Activated CD4-positive, alpha-beta memory T cell treated with anti-CD3 and anti-CD28 coated beads for 36 hours (primary cell): Measurements from ENCODE around the gene MYH14. TPM values are rescaled to one million over a fixed set of nuclear protein-coding genes. Genes with fewer than 3 reads are reported as not detected.
A peak's percentile ranks its signal among the peaks of the same experiment; 100 is the strongest.

ENCODE experiments used
- CTCF ChIA-PET: fragments of 350-600 bp; sonication (Branson Sonifier 250); formaldehyde crosslinking; loops from one replicate; lab custom pipeline; 2021; ENCODE audit warnings: antibody characterized with exemption, inconsistent platforms; lab: Charles Lee
- POLR2A ChIA-PET: fragments of 350-600 bp; sonication (Branson Sonifier 250); formaldehyde crosslinking; loops from one replicate; lab custom pipeline; 2021; ENCODE audit warnings: antibody characterized with exemption; lab: Charles Lee
- DNase-seq: peaks from one replicate; pipeline ENCODE4 v3.0.0-alpha.2; 2020
- H3K27ac Mint-ChIP-seq: one replicate; pipeline ENCODE4 v1.8.0; 2021; ENCODE audit warnings: mixed read lengths
- H3K27me3 Mint-ChIP-seq: one replicate; pipeline ENCODE4 v1.8.0; 2021; ENCODE audit warnings: mixed read lengths
- H3K36me3 Mint-ChIP-seq: one replicate; pipeline ENCODE4 v1.8.0; 2021; ENCODE audit warnings: mixed read lengths
- H3K4me1 Mint-ChIP-seq: one replicate; pipeline ENCODE4 v1.8.0; 2021; ENCODE audit warnings: low read depth, mixed read lengths
- H3K4me3 Mint-ChIP-seq: one replicate; pipeline ENCODE4 v1.8.0; 2021; ENCODE audit warnings: mild to moderate bottlenecking, mixed read lengths
- H3K9me3 Mint-ChIP-seq: one replicate; pipeline ENCODE4 v1.8.0; 2021; ENCODE audit warnings: mixed read lengths
- intact Hi-C: fragments of 100-400 bp; cut with micrococcal nuclease; formaldehyde crosslinking; loops from one replicate; pipeline ENCODE4 v1.15.1; 2023
- total RNA-seq, 2 experiments: library from RNA; stranded (reverse); gene quantifications; one replicate each; pipeline ENCODE4 v1.2.3, GENCODE V29; 2021

MYH14 gene
- total RNA-seq, 2 experiments from 2014 or later: not detected

DNA sequence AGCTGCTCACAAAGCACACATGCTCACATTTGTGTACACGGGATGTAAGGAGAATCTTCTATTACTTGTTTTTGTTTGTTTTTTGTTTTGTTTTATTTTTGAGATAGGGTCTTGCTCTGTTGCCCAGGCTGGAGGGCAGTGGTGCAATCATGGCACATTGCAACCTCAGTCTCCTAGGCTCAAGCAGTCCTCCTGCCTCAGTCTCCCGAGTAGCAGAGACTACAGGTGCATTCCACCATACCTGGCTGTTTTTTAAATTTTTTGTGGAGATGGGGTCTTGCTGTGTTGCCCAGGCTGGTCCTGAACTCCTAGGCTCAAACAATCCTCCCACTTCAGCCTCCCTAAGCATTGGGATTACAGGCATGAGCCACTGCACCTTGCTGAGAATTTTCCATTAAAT, 83.9 kb downstream of the MYH14 start:
- peaks cover 8% of the 10 kb centered on the region for H3K36me3 Mint-ChIP-seq
- H3K9me3 Mint-ChIP-seq: peaks cover 30% of the 10 kb centered on the region
- CTCF ChIA-PET: no interaction called here
- intact Hi-C loops: no loop called here
- no peak overlapping the region for H3K4me3 Mint-ChIP-seq
- peaks cover 35% of the 10 kb centered on the region for H3K27me3 Mint-ChIP-seq
- no peak for DNase-seq
- no peak overlapping the region for H3K27ac Mint-ChIP-seq
- POLR2A ChIA-PET: no interaction called here
- no peaks in the 10 kb centered on the region for H3K4me1 Mint-ChIP-seq

DNA sequence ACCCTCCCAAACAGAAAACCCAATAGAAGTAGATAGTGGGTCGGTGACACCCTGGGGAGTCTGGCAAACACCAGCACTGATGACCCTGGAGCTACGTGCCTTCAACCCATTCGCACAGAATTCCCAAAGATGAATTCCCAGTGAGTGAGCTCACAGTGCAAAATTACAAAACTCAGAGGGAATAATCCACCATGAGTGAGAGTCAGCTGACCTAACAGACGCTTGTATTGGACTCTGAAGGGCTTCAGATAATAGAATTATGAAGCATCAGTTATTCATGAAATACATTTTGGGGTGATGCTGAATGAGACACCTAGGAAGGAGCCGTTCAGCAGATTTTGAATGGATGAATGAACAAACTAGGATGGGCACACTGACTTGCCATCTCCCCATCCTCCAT, 85.5 kb downstream of the MYH14 start:
- intact Hi-C loops: no loop called here

GRCh38 chr19:50290011-50290410, 86.6 kb downstream of the MYH14 start:
- DNase-seq: no peak
- Mint-ChIP-seq H3K9me3 (peaks cover 30% of the 10 kb centered on the region), H3K36me3 (peaks cover 8% of the 10 kb centered on the region), H3K4me3 (no peak overlapping the region), H3K27me3 (peaks cover 46% of the 10 kb centered on the region), H3K27ac (no peak overlapping the region), H3K4me1 (no peaks in the 10 kb centered on the region)
- ChIA-PET POLR2A (no interaction called here), CTCF (interaction anchor here (1.4 kb wide), 1 partner anchor 11 kb away, joined by 3 read pairs; no protein-coding TSS in a partner anchor)
- intact Hi-C loops: no loop called here

More for the DNA sequence above, 85.5 kb downstream of the MYH14 start:
- H3K4me1 Mint-ChIP-seq: no peaks in the 10 kb centered on the region
- CTCF ChIA-PET: interaction anchor here (0.6 kb wide), 1 partner anchor 97 kb away, joined by 3 read pairs; no protein-coding TSS in a partner anchor
- H3K36me3 Mint-ChIP-seq: peaks cover 8% of the 10 kb centered on the region
- POLR2A ChIA-PET: no interaction called here
- peaks cover 46% of the 10 kb centered on the region for H3K27me3 Mint-ChIP-seq
- H3K9me3 Mint-ChIP-seq: peaks cover 32% of the 10 kb centered on the region
- no peak for DNase-seq
- H3K4me3 Mint-ChIP-seq: no peak overlapping the region
- no peak overlapping the region for H3K27ac Mint-ChIP-seq

- CTCF ChIA-PET: interaction anchor here (0.7 to 1.4 kb wide), 2 partner anchors 10 to 26 kb away, joined by 3 read pairs; no protein-coding TSS in a partner anchor
- no peak for DNase-seq
- H3K27me3 Mint-ChIP-seq: peaks cover 43% of the 10 kb centered on the region
- H3K27ac Mint-ChIP-seq: no peak overlapping the region
- peaks cover 4% of the 10 kb centered on the region for H3K36me3 Mint-ChIP-seq
- H3K4me3 Mint-ChIP-seq: no peak overlapping the region
- intact Hi-C loops: no loop called here
- H3K9me3 Mint-ChIP-seq: peaks cover 25% of the 10 kb centered on the region
- POLR2A ChIA-PET: no interaction called here
- H3K4me1 Mint-ChIP-seq: no peaks in the 10 kb centered on the region
These were observed 87.4 kb downstream of the MYH14 start for GRCh38 chr19:50290775-50291174.

- CTCF ChIA-PET: no interaction called here
- H3K36me3 Mint-ChIP-seq: peaks cover 3% of the 10 kb centered on the region
- intact Hi-C loops: no loop called here
- H3K27me3 Mint-ChIP-seq: peaks cover 41% of the 10 kb centered on the region
- no peak for DNase-seq
- POLR2A ChIA-PET: no interaction called here
- no peak overlapping the region for H3K27ac Mint-ChIP-seq
- H3K9me3 Mint-ChIP-seq: peaks cover 18% of the 10 kb centered on the region
- no peaks in the 10 kb centered on the region for H3K4me1 Mint-ChIP-seq
- no peak overlapping the region for H3K4me3 Mint-ChIP-seq
These were observed 88.9 kb downstream of the MYH14 start for GRCh38 chr19:50292216-50292827.

DNA sequence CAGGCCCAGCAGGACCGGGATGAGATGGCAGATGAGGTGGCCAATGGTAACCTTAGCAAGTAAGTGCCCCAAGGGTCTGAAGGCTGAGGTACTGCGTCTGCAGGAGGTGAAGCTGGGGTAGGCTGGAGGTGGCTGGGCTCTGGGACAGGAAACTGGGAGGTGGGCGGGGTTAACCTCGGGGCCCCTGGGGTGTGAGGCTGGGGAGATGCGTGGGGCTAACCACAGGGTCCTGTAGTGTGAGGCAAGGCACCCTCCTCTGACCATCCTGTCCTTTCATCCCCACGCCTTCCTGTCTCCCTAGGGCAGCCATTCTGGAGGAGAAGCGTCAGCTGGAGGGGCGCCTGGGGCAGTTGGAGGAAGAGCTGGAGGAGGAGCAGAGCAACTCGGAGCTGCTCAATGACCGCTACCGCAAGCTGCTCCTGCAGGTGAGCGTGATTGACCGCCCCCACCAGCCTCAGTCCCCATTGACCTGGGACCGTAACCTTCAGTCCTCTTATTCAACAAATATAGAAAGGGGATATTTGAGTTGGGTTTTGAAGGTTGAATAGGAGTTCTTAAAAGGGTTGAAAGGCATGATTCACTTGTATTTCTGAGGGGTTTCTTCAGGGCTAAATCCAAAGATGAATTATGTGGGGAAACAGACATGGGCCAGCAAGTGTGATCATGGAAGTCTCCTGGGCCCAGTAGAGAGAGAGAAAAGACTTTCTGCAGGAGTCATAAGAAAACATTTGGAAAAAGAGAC, 90.0 kb downstream of the MYH14 start:
- intact Hi-C loops: no loop called here
- CTCF ChIA-PET: no interaction called here
- H3K36me3 Mint-ChIP-seq: no peaks in the 10 kb centered on the region
- no peaks in the 10 kb centered on the region for H3K4me1 Mint-ChIP-seq
- H3K27me3 Mint-ChIP-seq: peaks cover 33% of the 10 kb centered on the region
- peaks cover 9% of the 10 kb centered on the region for H3K9me3 Mint-ChIP-seq
- POLR2A ChIA-PET: no interaction called here
- H3K4me3 Mint-ChIP-seq: no peak overlapping the region
- no peak for DNase-seq
- H3K27ac Mint-ChIP-seq: no peak overlapping the region

- Mint-ChIP-seq H3K27ac (no peak overlapping the region), H3K36me3 (no peaks in the 10 kb centered on the region), H3K4me3 (no peak overlapping the region), H3K9me3 (peaks cover 5% of the 10 kb centered on the region), H3K4me1 (peaks cover 16% of the 10 kb centered on the region), H3K27me3 (peaks cover 16% of the 10 kb centered on the region)
- no peak for DNase-seq
- intact Hi-C loops: no loop called here
- CTCF ChIA-PET: no interaction called here
- POLR2A ChIA-PET: no interaction called here
These were observed 96.6 kb downstream of the MYH14 start for GRCh38 chr19:50300051-50300450.

DNA sequence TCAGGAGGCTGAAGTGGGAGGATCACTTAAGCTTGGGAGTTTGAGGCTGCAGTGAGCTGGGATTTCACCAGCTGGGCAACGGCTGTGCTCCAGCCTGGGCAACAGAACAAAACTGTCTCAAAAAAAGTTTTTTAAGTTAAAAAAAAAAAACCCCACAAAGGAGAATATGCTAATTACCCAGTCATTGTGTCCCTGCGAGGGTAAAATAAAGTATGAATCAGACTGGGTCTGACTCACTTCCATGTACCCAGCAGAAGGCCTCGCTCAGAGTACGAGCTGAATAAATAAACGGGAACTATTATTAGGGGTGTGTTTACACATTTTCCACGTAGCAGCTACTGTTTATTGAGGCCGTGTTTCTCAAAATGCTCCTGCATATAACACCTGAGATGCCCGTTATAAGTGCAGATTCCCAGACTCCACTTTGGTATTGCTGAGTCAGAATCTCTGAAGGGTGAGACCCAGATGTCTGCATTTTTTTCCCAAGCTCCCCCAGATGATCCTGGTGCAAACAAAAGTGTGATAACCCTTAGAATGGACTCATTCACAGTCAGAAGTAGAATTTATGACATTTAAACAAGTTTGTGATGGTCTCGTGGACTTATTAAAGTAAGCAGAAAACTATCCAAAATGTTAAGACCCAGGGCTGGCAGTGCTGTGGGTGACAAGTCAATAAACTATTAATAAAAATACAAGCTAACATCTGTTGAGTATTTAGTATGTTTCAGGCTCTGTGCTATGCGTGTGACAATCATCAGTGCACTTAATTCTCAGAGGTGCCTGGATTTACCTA, 97.6 kb downstream of the MYH14 start:
- Mint-ChIP-seq H3K4me3 (no peak overlapping the region), H3K36me3 (no peaks in the 10 kb centered on the region), H3K4me1 (peaks cover 16% of the 10 kb centered on the region), H3K9me3 (peaks cover 5% of the 10 kb centered on the region), H3K27me3 (peaks cover 20% of the 10 kb centered on the region), H3K27ac (peak overlapping the region; percentile 69)
- POLR2A ChIA-PET: interaction anchor here (0.6 to 1.0 kb wide), 3 partner anchors 15 to 32 kb away, joined by 3 read pairs; no protein-coding TSS in a partner anchor
- peak; percentile 39 for DNase-seq
- CTCF ChIA-PET: interaction anchor here (0.5 to 1.6 kb wide), 8 partner anchors 11 to 607 kb away, joined by 3 to 11 read pairs (median 3); partner anchors contain the start of gene KCNC3
- intact Hi-C loops: loop anchor here (1.0 kb wide), 1 partner anchor 28 kb away; the partner anchor contains the start of gene KCNC3

- CTCF ChIA-PET: interaction anchor here (0.8 to 1.6 kb wide), 7 partner anchors 11 to 254 kb away, joined by 3 to 11 read pairs (median 3); partner anchors contain the start of gene KCNC3
- intact Hi-C loops: loop anchor here (1.0 kb wide), 1 partner anchor 28 kb away; the partner anchor contains the start of gene KCNC3
- Mint-ChIP-seq H3K4me1 (peaks cover 16% of the 10 kb centered on the region), H3K27ac (no peak overlapping the region), H3K4me3 (no peak overlapping the region), H3K9me3 (peaks cover 5% of the 10 kb centered on the region), H3K27me3 (peaks cover 20% of the 10 kb centered on the region), H3K36me3 (no peaks in the 10 kb centered on the region)
- peak; percentile 24 for DNase-seq
- POLR2A ChIA-PET: interaction anchor here (0.8 kb wide), 1 partner anchor 14 kb away, joined by 3 read pairs; no protein-coding TSS in a partner anchor
These were observed 98.2 kb downstream of the MYH14 start for GRCh38 chr19:50301607-50301971.

GRCh38 chr19:50303558-50303957, 100.1 kb downstream of the MYH14 start:
- ChIA-PET CTCF (interaction anchor here (1.4 kb wide), 1 partner anchor 12 kb away, joined by 4 read pairs; no protein-coding TSS in a partner anchor), POLR2A (no interaction called here)
- intact Hi-C loops: no loop called here
- Mint-ChIP-seq H3K4me3 (no peak overlapping the region), H3K36me3 (no peaks in the 10 kb centered on the region), H3K27me3 (peaks cover 29% of the 10 kb centered on the region), H3K4me1 (peaks cover 16% of the 10 kb centered on the region), H3K27ac (no peak overlapping the region), H3K9me3 (peaks cover 5% of the 10 kb centered on the region)
- no peak for DNase-seq

DNA sequence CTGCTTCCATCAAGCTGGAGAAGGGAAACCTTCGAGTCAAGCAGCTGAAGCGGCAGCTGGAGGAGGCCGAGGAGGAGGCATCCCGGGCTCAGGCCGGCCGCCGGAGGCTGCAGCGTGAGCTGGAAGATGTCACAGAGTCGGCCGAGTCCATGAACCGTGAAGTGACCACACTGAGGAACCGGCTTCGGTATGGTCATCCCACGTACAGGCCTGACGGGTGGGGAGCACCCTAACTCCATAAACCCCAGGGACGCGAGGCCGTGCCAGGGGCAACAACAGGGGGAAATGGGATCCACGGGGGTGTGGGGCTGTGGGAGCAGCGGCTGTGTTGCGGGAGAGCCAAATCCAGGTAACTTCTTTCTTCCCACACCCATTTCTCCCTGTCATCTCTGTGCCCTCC, 105.6 kb downstream of the MYH14 start:
- no peaks in the 10 kb centered on the region for H3K9me3 Mint-ChIP-seq
- H3K27me3 Mint-ChIP-seq: peaks cover 53% of the 10 kb centered on the region
- peaks cover 2% of the 10 kb centered on the region for H3K4me1 Mint-ChIP-seq
- ChIA-PET CTCF (no interaction called here), POLR2A (no interaction called here)
- no peaks in the 10 kb centered on the region for H3K36me3 Mint-ChIP-seq
- no peak for DNase-seq
- no peak overlapping the region for H3K27ac Mint-ChIP-seq
- intact Hi-C loops: no loop called here
- no peak overlapping the region for H3K4me3 Mint-ChIP-seq
